HepG2 (cell line): ENCODE measurements around the gene PRPSAP1. TPM values are rescaled to one million over a fixed set of nuclear protein-coding genes. Genes with fewer than 3 reads are reported as not detected.

ENCODE experiments used
- AHDC1 ChIP-seq: sonication (generic); formaldehyde crosslinking; IDR thresholded peaks from 2 replicates; pipeline ENCODE4 v1.5.1; 2020; ENCODE audit warnings: mild to moderate bottlenecking, missing genetic modification reagents, borderline replicate concordance
- ATF1 ChIP-seq: IDR thresholded peaks from 2 replicates; pipeline ENCODE4 v1.6.1; 2016; ENCODE audit warnings: mild to moderate bottlenecking, control low read depth
- BRD4 ChIP-seq: sonication (generic); formaldehyde crosslinking; IDR thresholded peaks from 2 replicates; pipeline ENCODE4 v1.4.0; 2020; ENCODE audit warnings: missing genetic modification reagents
- FIP1L1 ChIP-seq: fragments of 200-400 bp; formaldehyde crosslinking; IDR thresholded peaks from 2 replicates; pipeline ENCODE4 v1.6.1; 2018; ENCODE audit warnings: low read depth, mild to moderate bottlenecking, low read length, moderate library complexity, borderline replicate concordance; ENCODE audit not compliant: insufficient read depth
- KDM5A ChIP-seq: fragments of 200-600 bp; sonication (generic); IDR thresholded peaks from 2 replicates; pipeline ENCODE4 v1.7.0; 2018; ENCODE audit warnings: antibody characterized with exemption, mild to moderate bottlenecking, low read length, borderline replicate concordance
- MIER2 ChIP-seq: IDR thresholded peaks from 2 replicates; pipeline ENCODE4 v1.6.1; 2016; ENCODE audit warnings: missing biosample characterization, missing genetic modification reagents
- SP4 ChIP-seq: sonication (generic); formaldehyde crosslinking; IDR thresholded peaks from 2 replicates; pipeline ENCODE4 v1.8.1; 2023; ENCODE audit warnings: mild to moderate bottlenecking, missing genetic modification reagents
- TRIM22 ChIP-seq: fragments of 450-650 bp; IDR thresholded peaks from 2 replicates; pipeline ENCODE4 v1.6.1; 2017
- ZFY ChIP-seq: sonication (generic); formaldehyde crosslinking; IDR thresholded peaks from 2 replicates; pipeline ENCODE4 v1.4.0; 2020; ENCODE audit warnings: missing genetic modification reagents
- ZNF205 ChIP-seq: IDR thresholded peaks from 2 replicates; pipeline ENCODE4 v1.6.1; 2018; ENCODE audit warnings: missing biosample characterization, missing genetic modification reagents
- ZNF441 ChIP-seq: sonication (generic); formaldehyde crosslinking; IDR thresholded peaks from 2 replicates; pipeline ENCODE4 v1.7.0; 2021; ENCODE audit warnings: missing genetic modification reagents, borderline replicate concordance
- ZNF501 ChIP-seq: sonication (generic); formaldehyde crosslinking; IDR thresholded peaks from 2 replicates; pipeline ENCODE4 v1.5.1; 2020; ENCODE audit warnings: mild to moderate bottlenecking, moderate library complexity, missing genetic modification reagents
- ZNF724P ChIP-seq: sonication (generic); formaldehyde crosslinking; IDR thresholded peaks from 2 replicates; pipeline ENCODE4 v1.8.0; 2022; ENCODE audit warnings: missing genetic modification reagents, borderline replicate concordance
- polyA plus RNA-seq, 8 experiments: library from polyadenylated mRNA; depleted of rRNA in 3 of 8; stranded (reverse) in 7 of 8; unstranded in 1 of 8; fragments of >200 nt; fragmentation: Illumina TruSeq in 4 of 8; extraction: Trizol in 4 of 8; gene quantifications; 2 replicates each; pipeline versions ENCODE4 v1.2.1 to v1.2.3, GENCODE V29; 2011 to 2016; ENCODE audit warnings: low read depth in 4 of 8, missing spikeins in 1 of 8, mixed read lengths in 1 of 8; ENCODE audit not compliant: insufficient read depth in 1 of 8
- total RNA-seq, 5 experiments: library from RNA; depleted of rRNA; stranded (reverse); fragments of >200 nt; fragmentation: Illumina TruSeq; extraction: Trizol; gene quantifications; 2 replicates each; pipeline ENCODE4 v1.2.3, GENCODE V29; 2016; ENCODE audit warnings: low read depth in 1 of 5
- TF ChIP-seq, protein P1 (sequence below): sonication (generic); formaldehyde crosslinking; IDR thresholded peaks from 2 replicates; pipeline ENCODE4 v1.4.0; 2020; ENCODE audit warnings: missing genetic modification reagents, borderline replicate concordance
- TF ChIP-seq, protein P2 (sequence below): sonication (generic); formaldehyde crosslinking; IDR thresholded peaks from 2 replicates; pipeline ENCODE4 v1.4.0; 2020; ENCODE audit warnings: missing genetic modification reagents

Gene PRPSAP1
- total and polyA plus RNA-seq, 2 of the 13 experiments (the other 11 are each of a cell fraction or from before 2014, with no cell fraction given): 91.1 to 314 TPM

- peak; percentile 55; the same call in 1 of the 2 replicates for TF ChIP-seq ZNF724P
- peak; percentile 81; the same call in 1 of the 2 replicates for TF ChIP-seq FIP1L1
- no peak for TF ChIP-seq ATF1 (CRISPR knock-in tag)
- no peak for TF ChIP-seq KDM5A
- TF ChIP-seq TRIM22: no peak
- peak; percentile 20; the same call in 1 of the 2 replicates for TF ChIP-seq ZNF205 (CRISPR knock-in tag)
- peak; percentile 21; the same call in 1 of the 2 replicates for TF ChIP-seq ZNF501
- TF ChIP-seq AHDC1 (CRISPR knock-in tag): peak; percentile 60; the same call in 1 of the 2 replicates
- TF ChIP-seq, protein P1, sequence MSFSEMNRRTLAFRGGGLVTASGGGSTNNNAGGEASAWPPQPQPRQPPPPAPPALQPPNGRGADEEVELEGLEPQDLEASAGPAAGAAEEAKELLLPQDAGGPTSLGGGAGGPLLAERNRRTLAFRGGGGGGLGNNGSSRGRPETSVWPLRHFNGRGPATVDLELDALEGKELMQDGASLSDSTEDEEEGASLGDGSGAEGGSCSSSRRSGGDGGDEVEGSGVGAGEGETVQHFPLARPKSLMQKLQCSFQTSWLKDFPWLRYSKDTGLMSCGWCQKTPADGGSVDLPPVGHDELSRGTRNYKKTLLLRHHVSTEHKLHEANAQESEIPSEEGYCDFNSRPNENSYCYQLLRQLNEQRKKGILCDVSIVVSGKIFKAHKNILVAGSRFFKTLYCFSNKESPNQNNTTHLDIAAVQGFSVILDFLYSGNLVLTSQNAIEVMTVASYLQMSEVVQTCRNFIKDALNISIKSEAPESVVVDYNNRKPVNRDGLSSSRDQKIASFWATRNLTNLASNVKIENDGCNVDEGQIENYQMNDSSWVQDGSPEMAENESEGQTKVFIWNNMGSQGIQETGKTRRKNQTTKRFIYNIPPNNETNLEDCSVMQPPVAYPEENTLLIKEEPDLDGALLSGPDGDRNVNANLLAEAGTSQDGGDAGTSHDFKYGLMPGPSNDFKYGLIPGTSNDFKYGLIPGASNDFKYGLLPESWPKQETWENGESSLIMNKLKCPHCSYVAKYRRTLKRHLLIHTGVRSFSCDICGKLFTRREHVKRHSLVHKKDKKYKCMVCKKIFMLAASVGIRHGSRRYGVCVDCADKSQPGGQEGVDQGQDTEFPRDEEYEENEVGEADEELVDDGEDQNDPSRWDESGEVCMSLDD (CRISPR knock-in tag): peak; percentile 61; the same call in 1 of the 2 replicates
- peak; percentile 24; the same call in 1 of the 2 replicates for TF ChIP-seq BRD4 (CRISPR knock-in tag)
- no peak for TF ChIP-seq MIER2
- no peak for TF ChIP-seq SP4 (CRISPR knock-in tag)
- TF ChIP-seq, protein P2, sequence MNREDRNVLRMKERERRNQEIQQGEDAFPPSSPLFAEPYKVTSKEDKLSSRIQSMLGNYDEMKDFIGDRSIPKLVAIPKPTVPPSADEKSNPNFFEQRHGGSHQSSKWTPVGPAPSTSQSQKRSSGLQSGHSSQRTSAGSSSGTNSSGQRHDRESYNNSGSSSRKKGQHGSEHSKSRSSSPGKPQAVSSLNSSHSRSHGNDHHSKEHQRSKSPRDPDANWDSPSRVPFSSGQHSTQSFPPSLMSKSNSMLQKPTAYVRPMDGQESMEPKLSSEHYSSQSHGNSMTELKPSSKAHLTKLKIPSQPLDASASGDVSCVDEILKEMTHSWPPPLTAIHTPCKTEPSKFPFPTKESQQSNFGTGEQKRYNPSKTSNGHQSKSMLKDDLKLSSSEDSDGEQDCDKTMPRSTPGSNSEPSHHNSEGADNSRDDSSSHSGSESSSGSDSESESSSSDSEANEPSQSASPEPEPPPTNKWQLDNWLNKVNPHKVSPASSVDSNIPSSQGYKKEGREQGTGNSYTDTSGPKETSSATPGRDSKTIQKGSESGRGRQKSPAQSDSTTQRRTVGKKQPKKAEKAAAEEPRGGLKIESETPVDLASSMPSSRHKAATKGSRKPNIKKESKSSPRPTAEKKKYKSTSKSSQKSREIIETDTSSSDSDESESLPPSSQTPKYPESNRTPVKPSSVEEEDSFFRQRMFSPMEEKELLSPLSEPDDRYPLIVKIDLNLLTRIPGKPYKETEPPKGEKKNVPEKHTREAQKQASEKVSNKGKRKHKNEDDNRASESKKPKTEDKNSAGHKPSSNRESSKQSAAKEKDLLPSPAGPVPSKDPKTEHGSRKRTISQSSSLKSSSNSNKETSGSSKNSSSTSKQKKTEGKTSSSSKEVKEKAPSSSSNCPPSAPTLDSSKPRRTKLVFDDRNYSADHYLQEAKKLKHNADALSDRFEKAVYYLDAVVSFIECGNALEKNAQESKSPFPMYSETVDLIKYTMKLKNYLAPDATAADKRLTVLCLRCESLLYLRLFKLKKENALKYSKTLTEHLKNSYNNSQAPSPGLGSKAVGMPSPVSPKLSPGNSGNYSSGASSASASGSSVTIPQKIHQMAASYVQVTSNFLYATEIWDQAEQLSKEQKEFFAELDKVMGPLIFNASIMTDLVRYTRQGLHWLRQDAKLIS (CRISPR knock-in tag): peak; percentile 88; the same call in 1 of the 2 replicates
- no peak for TF ChIP-seq ZFY (CRISPR knock-in tag)
- TF ChIP-seq ZNF441 (CRISPR knock-in tag): no peak
Observed at GRCh38 chr17:76383546-76384221, 30.0 kb upstream of the PRPSAP1 start (continued).
